Colonic mucosa (tissue), 4 donors: ENCODE data around the gene KDM4F. TPM values are rescaled to one million over a fixed set of nuclear protein-coding genes. Genes with fewer than 3 reads are reported as not detected.

Source experiments
- DNase-seq: peaks from one replicate; pipeline ENCODE4 v3.0.0-alpha.2; 2020
- H3K27ac ChIP-seq: fragments of 200-600 bp; one replicate; pipeline ENCODE4 v1.8.0; 2021
- H3K27me3 ChIP-seq: fragments of 200-600 bp; one replicate; pipeline ENCODE4 v1.8.0; 2021
- H3K36me3 ChIP-seq: fragments of 200-600 bp; one replicate; pipeline ENCODE4 v1.8.0; 2021
- H3K4me1 ChIP-seq: fragments of 200-600 bp; one replicate; pipeline ENCODE4 v1.8.0; 2021; ENCODE audit warnings: mild to moderate bottlenecking
- H3K4me3 ChIP-seq: fragments of 200-600 bp; one replicate; pipeline ENCODE4 v1.8.0; 2021
- H3K9ac ChIP-seq, 2 donors: one replicate each; pipeline ENCODE4 v1.7.0; 2013; ENCODE audit warnings: control low read depth in 2 of 2, low read depth in 2 of 2, low read length in 2 of 2
- H3K9me3 ChIP-seq: fragments of 200-600 bp; one replicate; pipeline ENCODE4 v1.8.0; 2021
- intact Hi-C: fragments of 100-400 bp; cut with DNase I; formaldehyde crosslinking; loops from one replicate; pipeline ENCODE4 v1.14.1; 2022
- total RNA-seq, 2 donors: library from RNA; stranded (reverse); fragmentation: NEBNext Ultra II Directional in 1 of 2; extraction: Animal tissue kit (Norgen Biotek cat#: 25700) in 1 of 2; gene quantifications; one replicate each; pipeline ENCODE4 v1.2.1, GENCODE V29; 2021
- TF ChIP-seq, protein P1 (sequence below): fragments of 200-600 bp; IDR thresholded peaks from one replicate; pipeline ENCODE4 v1.8.0; 2022; ENCODE audit warnings: antibody characterized with exemption, mild to moderate bottlenecking
- donor health status: healthy.
- donor health status: DM: no; HTN: no; CAD: no.
- donor health status: DM: no; HTN: no; CAD: no.

Gene KDM4F
- total RNA-seq, 2 donors from 2014 or later, result not detected

DNA sequence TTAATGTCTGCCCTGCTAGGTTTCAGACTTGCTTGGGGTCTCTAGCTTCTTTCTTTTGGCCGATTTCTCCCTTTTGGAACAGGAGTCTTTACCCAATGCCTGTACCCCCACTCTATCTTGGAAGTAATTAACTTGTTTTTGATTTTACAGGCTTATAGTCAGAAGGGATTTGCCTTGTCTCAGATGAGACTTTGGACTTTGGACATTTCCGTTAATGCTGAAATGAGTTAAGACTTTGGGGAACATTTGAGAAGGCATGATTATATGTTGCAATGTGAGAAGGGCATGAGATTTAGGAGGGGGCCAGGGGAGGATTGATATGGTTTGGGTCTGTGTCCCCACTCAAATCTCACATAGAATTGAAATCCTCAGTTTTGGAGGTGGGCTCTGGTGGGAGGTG, 5.1 kb downstream of the KDM4F start:
- Histone ChIP-seq H3K4me3 (no peak overlapping the region), H3K27me3 (no peaks in the 10 kb centered on the region), H3K9ac (no peak overlapping the region), H3K9me3 (no peaks in the 10 kb centered on the region), H3K36me3 (no peaks in the 10 kb centered on the region), H3K27ac (no peak overlapping the region), H3K4me1 (no peaks in the 10 kb centered on the region)
- no peak for DNase-seq
- TF ChIP-seq, protein P1, sequence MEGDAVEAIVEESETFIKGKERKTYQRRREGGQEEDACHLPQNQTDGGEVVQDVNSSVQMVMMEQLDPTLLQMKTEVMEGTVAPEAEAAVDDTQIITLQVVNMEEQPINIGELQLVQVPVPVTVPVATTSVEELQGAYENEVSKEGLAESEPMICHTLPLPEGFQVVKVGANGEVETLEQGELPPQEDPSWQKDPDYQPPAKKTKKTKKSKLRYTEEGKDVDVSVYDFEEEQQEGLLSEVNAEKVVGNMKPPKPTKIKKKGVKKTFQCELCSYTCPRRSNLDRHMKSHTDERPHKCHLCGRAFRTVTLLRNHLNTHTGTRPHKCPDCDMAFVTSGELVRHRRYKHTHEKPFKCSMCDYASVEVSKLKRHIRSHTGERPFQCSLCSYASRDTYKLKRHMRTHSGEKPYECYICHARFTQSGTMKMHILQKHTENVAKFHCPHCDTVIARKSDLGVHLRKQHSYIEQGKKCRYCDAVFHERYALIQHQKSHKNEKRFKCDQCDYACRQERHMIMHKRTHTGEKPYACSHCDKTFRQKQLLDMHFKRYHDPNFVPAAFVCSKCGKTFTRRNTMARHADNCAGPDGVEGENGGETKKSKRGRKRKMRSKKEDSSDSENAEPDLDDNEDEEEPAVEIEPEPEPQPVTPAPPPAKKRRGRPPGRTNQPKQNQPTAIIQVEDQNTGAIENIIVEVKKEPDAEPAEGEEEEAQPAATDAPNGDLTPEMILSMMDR, result no peak
- intact Hi-C loops, result loop anchor here (10.0 kb wide), 1 partner anchor 710 kb away; no protein-coding TSS in a partner anchor

DNA sequence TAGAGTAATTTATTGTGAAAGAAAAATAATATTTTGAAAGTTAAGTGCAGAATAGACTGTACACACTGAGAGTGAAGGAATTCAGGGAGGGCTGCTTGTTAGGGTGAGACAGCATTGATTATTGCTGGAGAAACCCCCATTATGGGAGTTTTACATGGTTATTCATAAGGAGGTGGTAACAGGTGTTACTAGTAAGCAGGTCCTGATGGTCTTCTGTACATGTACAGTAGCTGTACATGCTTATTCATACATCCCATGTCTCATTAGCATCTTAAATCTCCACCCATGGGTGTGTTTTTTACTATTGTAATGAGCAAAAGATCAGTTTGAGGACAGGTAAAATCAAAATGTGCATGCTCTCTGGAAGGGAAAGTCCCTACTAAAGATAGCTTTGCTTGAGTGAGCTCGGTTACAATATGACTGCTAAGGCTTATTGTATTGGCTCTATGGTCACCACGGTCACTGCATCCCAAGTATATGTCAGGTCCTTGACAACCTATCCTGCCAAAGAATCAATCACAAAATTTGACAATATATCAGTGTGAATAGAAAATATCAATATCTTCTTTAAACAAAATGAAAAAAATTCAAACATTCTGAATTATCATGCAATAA, 6.2 kb downstream of the KDM4F start:
- no peak for DNase-seq
- Histone ChIP-seq H3K9ac (no peak overlapping the region), H3K36me3 (no peaks in the 10 kb centered on the region), H3K27ac (no peak overlapping the region), H3K4me3 (no peak overlapping the region), H3K9me3 (no peaks in the 10 kb centered on the region), H3K27me3 (no peaks in the 10 kb centered on the region), H3K4me1 (no peaks in the 10 kb centered on the region)
- intact Hi-C loops, result loop anchor here (10.0 kb wide), 1 partner anchor 709 kb away; no protein-coding TSS in a partner anchor
- TF ChIP-seq, protein P1, result no peak

DNA sequence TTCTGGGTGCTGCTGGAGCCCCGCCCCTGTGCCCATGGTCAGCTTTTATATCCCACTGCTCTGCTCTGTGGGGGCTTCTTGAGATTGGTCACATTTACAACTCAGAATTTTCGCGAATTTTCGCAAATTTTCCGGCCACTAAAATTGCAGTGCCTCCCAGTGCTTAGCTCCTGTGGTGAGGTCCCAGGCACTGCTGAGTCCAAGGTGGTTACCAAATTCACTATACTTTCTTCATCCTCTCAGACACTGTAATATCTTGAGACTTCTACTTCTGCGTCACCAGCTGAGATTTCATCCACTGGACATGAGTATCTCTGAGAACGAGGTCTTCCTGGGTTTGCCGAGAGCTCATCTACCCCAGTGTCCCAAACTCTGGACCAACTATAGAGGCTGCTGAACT, 8.7 kb downstream of the KDM4F start:
- H3K27me3 ChIP-seq, result no peaks in the 10 kb centered on the region
- no peaks in the 10 kb centered on the region for H3K36me3 ChIP-seq
- H3K4me1 ChIP-seq, result no peaks in the 10 kb centered on the region
- TF ChIP-seq, protein P1, result no peak
- no peaks in the 10 kb centered on the region for H3K9me3 ChIP-seq
- intact Hi-C loops, result loop anchor here (10.0 kb wide), 1 partner anchor 707 kb away; no protein-coding TSS in a partner anchor
- H3K27ac ChIP-seq, result no peak overlapping the region
- no peak overlapping the region for H3K4me3 ChIP-seq
- DNase-seq, result no peak
- no peak overlapping the region for H3K9ac ChIP-seq

DNA sequence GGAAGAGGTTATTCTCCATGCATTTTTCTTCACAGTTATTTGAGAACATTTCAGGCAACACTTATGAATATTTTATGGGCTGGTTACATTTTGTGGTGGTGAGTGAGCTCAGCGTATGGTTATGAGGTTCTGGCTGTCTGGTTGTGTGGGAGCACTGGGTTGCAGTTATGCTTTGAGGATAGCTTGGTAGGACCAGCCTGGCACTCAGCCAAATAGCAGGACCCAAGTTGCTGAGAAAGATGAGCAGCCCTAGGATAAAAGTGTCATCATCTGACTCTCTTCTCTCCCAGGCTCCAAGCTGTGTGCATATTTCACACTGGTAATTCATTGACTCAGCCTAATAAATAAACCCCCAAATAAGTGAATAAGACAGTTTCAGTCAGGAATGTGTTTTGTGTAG, 9.4 kb downstream of the KDM4F start:
- TF ChIP-seq, protein P1, result no peak
- Histone ChIP-seq H3K4me1 (no peaks in the 10 kb centered on the region), H3K27me3 (no peaks in the 10 kb centered on the region), H3K4me3 (no peak overlapping the region), H3K9me3 (no peaks in the 10 kb centered on the region), H3K27ac (no peak overlapping the region), H3K9ac (no peak overlapping the region), H3K36me3 (no peaks in the 10 kb centered on the region)
- no peak for DNase-seq
- intact Hi-C loops, result loop anchor here (10.0 kb wide), 1 partner anchor 706 kb away; no protein-coding TSS in a partner anchor

GRCh38 chr11:95059046-95059445, 9.8 kb downstream of the KDM4F start:
- no peak for DNase-seq
- H3K4me1 ChIP-seq, result no peaks in the 10 kb centered on the region
- no peak overlapping the region for H3K9ac ChIP-seq
- H3K9me3 ChIP-seq, result no peaks in the 10 kb centered on the region
- no peak overlapping the region for H3K27ac ChIP-seq
- intact Hi-C loops, result loop anchor here (10.0 kb wide), 1 partner anchor 706 kb away; no protein-coding TSS in a partner anchor
- no peaks in the 10 kb centered on the region for H3K27me3 ChIP-seq
- H3K4me3 ChIP-seq, result no peak overlapping the region
- H3K36me3 ChIP-seq, result no peaks in the 10 kb centered on the region
- TF ChIP-seq, protein P1, result no peak
